NT2/D1 (cell line): Measurements from ENCODE around the gene ABCC8.

Experiments
- SUZ12 ChIP-seq: IDR thresholded peaks from 2 replicates; pipeline ENCODE4 v1.6.1; 2011; ENCODE audit not compliant: insufficient read length, insufficient read depth; ENCODE audit errors: extremely low read depth
- YY1 ChIP-seq: IDR thresholded peaks from 2 replicates; pipeline ENCODE4 v1.6.1; 2011; ENCODE audit not compliant: insufficient read length, insufficient read depth
- ZNF274 ChIP-seq: IDR thresholded peaks from 2 replicates; pipeline ENCODE4 v1.6.1; 2011; ENCODE audit warnings: mild to moderate bottlenecking, low read depth, low read length

DNA sequence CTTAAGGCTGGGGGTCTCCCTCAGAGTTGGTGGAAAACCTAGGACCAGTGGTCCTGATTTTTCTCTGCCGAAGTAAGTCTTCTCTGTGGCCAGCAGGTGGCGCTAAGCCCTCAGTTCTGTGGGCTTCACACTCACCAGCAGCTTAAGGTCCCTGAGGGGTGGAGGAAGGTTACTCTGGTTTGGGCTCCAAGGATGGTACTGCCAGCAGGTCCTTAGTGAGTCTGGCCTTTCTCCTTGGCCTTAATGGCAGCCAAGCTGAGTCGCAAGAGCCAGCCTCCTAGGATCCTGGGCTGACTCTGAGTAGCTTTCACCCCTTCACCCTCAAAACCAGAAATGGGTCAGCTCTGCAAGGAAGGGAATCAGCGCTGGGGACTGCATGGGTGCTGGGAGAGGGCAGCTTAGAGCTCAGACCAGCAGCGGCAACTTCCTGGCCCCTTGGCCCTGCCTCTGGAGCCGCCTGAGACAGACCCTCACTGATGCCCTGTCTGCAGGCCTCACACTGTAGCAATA is 92.6 kb downstream of the ABCC8 start:
- TF ChIP-seq ZNF274 (no peak), YY1 (no peak), SUZ12 (no peak)
